ENCODE results near the gene TRIML2. TPM values are rescaled to one million over a fixed set of nuclear protein-coding genes. Genes with fewer than 3 reads are reported as not detected.
"Not testable (repeated sequence)": the region's sequence is repeated elsewhere in the genome, so short reads cannot be mapped to it uniquely, and the experiment has no call there.

The TRIML2 gene
- total RNA-seq, 2 donors from 2014 or later: not detected

DNA sequence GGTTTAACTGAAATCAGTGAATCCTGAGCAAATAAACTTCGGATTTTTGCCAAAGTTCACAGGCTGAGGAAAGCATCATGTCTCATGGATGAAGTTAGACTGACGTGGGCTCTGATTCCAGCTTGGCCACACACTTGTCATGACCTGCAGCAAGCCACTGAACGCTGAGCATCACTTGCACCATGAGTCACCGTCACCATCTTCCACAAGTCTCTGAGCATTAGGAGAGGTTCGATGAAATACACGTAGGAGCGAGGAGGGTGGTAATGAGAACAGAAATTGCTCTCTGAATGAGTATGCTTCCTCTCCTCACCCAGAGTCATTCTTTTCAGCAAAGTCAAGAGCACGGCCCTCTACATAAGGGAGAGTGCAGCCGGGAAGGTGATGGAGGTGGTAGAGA is 3.8 kb upstream of the TRIML2 start:
- H3K36me3 Mint-ChIP-seq: peaks cover 5 to 7% of the 10 kb centered on the region in 2 donors
- no peak overlapping the region for H3K27ac Mint-ChIP-seq
- ATAC-seq (no peak), DNase-seq (ENCODE audit: low spot score in 2 of 2) (no peak)
- peaks cover 16 to 24% of the 10 kb centered on the region in 2 donors for H3K9me3 Mint-ChIP-seq

DNA sequence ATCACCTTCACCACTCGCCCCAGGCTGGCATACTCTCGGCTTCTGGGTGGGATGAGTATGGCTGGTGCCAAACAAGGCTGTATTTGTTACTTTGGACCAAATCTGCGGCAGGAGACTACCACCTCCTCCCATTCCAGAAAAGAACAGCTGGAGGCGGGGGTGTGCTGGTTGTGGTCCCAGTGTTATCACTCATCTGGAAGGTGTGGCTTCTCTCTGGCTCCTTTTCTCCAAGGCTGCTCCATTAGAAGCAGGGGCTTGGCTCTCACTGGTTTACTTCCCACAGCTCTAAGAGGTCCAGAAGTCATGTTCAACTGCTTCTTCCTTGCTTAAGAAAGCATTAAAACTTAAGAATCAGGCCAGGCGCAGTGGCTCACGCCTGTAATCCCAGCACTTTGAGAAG is 2.6 kb upstream of the TRIML2 start:
- H3K27ac Mint-ChIP-seq: no peak overlapping the region
- ATAC-seq: no peak
- H3K36me3 Mint-ChIP-seq: peaks cover 11 to 12% of the 10 kb centered on the region in 2 donors
- no peak for DNase-seq (ENCODE audit: low spot score in 2 of 2)
- peaks cover 20 to 21% of the 10 kb centered on the region in 2 donors for H3K9me3 Mint-ChIP-seq

DNA sequence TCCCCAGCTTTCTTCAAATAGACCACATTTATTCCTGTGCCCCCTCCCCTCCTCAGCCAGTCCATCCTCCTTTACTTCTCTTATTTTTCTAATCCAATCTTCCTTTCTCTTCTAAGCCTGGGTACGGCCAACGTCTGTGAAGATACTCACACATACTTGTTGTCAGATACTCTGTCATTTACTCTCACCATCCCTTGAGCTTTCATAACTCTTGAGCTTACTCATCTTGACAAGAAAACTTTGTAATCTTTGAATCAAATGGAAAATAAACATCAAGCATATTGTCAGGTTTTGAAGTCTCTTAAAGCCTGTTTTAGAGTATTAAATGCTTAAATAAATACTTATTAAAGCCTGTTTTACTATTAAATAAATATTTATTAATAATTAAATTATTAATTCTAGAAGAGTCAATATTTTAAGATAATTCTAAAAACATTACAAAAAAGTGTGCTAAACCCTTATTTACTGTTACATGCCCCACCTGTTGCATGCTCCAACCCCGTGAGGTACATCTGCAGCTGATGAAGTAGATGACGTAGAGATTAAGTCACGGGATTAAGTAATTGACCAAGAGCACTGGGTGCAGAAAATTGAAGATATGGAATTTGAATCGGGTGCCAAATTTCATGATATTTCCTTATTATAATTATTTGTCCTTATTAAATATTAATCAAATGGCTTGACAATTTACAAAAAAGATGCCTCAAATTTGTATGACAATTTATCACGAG is 1.5 kb upstream of the TRIML2 start:
- Mint-ChIP-seq H3K27ac (no peak overlapping the region), H3K9me3 (peaks cover 20 to 21% of the 10 kb centered on the region in 2 donors), H3K36me3 (peaks cover 11 to 12% of the 10 kb centered on the region in 2 donors)
- no peak for DNase-seq (ENCODE audit: low spot score in 2 of 2)
- ATAC-seq: no peak

DNA sequence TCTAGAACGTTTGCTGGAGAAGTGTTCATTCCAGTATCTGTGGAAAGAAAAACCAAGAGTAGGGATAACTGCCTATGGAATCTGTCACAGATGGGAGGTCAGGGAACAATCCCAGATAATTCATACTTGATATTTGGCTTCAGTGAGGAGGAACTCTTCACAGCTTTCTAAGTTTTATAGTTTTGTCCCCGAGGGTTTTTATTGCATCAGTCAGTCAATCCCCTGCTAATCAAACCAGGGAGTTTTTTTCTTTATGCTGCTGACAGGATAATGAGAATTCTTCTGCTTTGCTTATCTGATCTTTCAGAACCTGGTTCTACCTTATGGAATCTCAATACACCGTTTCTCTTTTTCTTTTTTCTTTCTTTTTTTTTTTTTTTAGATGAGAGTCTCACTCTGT is 633 bp upstream of the TRIML2 start:
- ATAC-seq (no peak), DNase-seq (ENCODE audit: low spot score in 2 of 2) (no peak)
- Mint-ChIP-seq H3K27ac (no peak overlapping the region), H3K36me3 (peaks cover 17% of the 10 kb centered on the region in 2 donors), H3K9me3 (peaks cover 19 to 21% of the 10 kb centered on the region in 2 donors)

DNA sequence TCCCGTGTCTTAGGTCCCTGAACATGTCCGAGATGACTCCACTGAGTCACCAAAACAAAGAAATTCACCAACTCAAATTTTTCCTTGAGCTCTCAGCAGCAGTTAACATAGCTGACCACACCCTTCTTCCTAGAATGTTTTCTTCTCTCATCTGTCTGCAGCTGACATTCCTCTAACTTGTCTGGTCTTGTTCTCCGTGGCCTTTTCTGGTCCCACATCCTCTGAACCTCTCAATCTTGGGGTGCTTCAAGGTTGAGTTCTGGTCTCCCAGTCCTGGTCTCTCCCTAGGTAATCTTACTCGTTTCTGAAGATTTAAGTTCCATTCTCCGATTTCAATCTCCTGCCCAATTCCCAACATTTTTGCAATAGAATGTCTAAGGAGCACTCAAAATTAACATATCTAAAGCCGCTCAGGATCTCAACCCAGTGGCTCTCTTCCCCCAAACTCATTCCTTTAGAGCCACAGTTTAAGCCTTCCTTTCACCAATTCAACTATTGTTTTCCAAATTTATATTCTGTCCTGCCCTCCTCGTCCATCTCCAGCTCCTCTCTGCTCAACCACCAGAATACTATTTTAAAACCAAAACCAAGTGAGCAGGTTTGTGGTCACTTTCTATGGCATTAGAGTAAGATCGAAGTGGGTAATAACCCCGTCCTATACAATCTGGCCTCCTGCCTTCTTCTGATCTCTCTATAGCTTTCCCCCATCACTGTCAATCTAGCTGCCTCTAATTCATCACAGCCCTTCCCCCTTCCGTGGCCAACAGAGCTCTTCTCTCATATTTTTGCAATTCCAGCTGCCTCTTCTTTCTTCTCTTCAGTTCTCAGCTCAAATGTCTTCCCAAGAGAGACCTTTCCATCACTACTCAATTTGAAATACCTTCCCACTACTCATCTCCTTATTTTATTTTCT is 1.2 kb downstream of the TRIML2 start:
- Mint-ChIP-seq H3K9me3 (peaks cover 24 to 26% of the 10 kb centered on the region in 2 donors), H3K36me3 (peaks cover 17 to 21% of the 10 kb centered on the region in 2 donors), H3K27ac (no peak overlapping the region)
- ATAC-seq: no peak
- DNase-seq (ENCODE audit: low spot score in 2 of 2): no peak

DNA sequence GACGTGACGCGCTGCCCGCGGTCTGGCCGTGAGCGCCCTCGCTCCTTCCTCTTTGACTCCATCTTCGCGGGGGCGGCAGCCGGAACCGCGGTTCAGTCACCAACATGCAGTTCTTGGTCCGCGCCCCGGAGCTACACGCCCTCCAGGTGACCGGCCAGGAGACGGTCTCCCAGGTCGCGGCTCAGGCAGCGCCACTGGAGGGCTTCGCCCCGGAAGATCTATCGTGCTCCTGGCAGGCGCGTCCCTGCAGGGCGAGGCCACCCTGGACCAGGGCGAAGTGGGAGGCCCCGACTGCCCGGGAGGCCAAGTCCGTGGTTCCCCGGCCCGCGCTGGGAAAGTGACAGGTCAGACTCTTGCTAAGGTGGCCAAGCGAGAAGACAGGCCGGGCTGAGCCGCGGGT is 2.9 kb downstream of the TRIML2 start:
- Mint-ChIP-seq H3K36me3 (peaks cover 17 to 21% of the 10 kb centered on the region in 2 donors), H3K27ac (no peak overlapping the region), H3K9me3 (peaks cover 24 to 26% of the 10 kb centered on the region in 2 donors)
- DNase-seq (ENCODE audit: low spot score in 2 of 2) (no peak), ATAC-seq (no peak)

DNA sequence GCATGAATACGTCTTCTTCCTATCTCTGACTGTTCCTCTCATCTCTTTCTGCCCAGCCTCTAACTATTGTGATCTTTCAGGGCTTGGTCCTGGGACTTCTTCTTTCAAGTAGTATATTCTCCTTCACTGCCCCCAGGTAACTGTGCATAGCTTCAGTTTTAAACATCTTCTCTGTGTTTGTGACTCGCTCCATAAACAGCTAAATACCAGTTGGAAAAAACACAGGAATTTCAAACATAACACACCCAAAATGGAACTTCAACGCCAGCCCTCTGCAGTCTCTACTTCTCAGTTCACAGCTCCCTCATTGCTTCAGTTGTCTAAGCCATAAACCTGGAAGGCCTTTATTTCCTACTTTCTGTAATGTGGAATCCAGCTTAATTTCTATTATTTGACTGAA is 16.6 kb downstream of the TRIML2 start:
- DNase-seq (ENCODE audit: low spot score in 2 of 2): no peak
- Mint-ChIP-seq H3K27ac (no peak overlapping the region), H3K9me3 (peaks cover 21 to 24% of the 10 kb centered on the region in 2 donors), H3K36me3 (peaks cover 7 to 21% of the 10 kb centered on the region in 2 donors)
- no peak for ATAC-seq

DNA sequence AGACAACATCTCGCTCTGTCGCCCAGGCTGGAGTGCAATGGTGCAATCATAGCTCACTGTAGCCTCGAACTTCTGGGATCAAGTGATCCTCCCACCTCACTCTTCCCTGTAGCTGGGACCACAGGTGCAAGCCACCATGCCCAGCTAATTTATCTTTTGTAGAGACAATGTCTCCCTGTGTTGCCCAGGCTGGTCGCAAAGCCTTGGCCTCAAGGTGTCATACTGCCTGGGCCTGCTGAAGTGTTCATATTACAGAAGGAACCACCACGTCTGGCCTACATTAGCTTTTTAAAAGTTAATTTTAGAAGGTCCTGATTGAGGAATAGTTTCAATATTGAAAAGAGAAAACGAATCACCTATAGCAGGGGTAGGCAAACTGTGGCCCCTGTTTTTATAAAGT is 22.5 kb downstream of the TRIML2 start:
- ATAC-seq (no peak), DNase-seq (ENCODE audit: low spot score in 2 of 2) (no peak)
- H3K9me3 Mint-ChIP-seq: peaks cover 31 to 32% of the 10 kb centered on the region in 2 donors
- no peak overlapping the region for H3K27ac Mint-ChIP-seq
- peaks cover 0 to 18% of the 10 kb centered on the region in 2 donors for H3K36me3 Mint-ChIP-seq

DNA sequence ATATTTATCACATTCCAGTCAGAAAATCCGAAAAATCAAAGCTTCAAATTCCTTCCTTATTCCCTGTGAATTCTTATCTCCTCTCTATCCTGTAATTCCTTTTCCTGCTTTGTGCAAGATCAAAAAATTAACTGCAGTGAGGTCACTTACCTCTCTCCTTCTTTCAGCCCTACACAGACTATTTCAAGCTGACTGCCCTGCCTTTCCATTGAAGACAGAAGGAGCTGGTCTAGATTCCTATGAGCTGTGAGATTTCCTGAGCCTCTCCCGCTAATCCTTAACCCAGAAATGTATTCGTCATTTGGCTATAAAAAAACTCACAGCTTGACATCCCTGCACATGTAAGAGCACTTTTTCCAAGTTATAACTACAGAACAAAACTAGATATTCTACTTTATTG is 26.6 kb downstream of the TRIML2 start:
- Mint-ChIP-seq H3K27ac (no peak overlapping the region), H3K9me3 (peaks cover 25 to 29% of the 10 kb centered on the region in 2 donors), H3K36me3 (peaks cover 0 to 11% of the 10 kb centered on the region in 2 donors)
- no peak for DNase-seq (ENCODE audit: low spot score in 2 of 2)
- no peak for ATAC-seq

DNA sequence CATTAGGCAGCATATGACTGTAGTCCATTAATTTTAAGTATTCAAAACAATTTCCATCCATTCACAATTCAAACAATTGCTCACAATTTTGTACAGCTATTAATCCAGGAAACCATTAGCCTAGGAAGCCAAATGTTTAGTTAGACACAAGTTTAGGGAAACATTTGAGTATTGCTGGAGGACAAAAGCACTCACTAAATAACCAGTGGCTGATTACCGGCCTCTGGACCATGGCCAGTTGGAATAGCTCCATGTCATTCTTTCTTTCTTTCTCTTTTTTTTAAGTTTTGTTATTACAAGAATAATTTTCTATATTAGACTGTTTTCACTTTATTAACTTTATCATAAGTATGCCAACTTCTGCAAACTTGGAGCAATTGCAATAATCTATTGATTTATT is 31.3 kb downstream of the TRIML2 start:
- Mint-ChIP-seq H3K36me3 (peaks cover 0 to 10% of the 10 kb centered on the region in 2 donors), H3K9me3 (peaks cover 13 to 21% of the 10 kb centered on the region in 2 donors), H3K27ac (no peak overlapping the region)
- DNase-seq (ENCODE audit: low spot score in 2 of 2): no peak
- no peak for ATAC-seq

DNA sequence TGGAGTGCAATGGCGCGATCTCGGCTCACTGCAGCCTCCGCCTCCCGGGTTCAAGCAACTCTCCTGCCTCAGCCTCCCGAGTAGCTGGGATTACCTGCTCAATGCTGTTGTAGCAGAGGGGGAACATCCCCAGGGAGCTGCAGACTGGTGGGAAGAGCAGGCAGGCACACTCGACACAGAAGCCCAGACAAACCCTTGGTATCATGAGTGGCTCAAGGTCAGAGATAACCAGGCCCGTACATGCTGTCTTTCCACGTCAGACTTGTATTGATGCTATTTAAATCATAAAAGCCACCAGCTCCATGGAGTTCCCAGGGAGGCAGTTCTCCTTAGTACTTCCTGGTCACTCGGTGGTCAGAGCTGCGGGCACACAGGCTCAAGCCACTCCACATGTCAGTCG is 33.2 kb downstream of the TRIML2 start:
- H3K27ac Mint-ChIP-seq: no peak overlapping the region
- peaks cover 7% of the 10 kb centered on the region in 2 donors for H3K9me3 Mint-ChIP-seq
- DNase-seq (ENCODE audit: low spot score in 2 of 2) (no peak), ATAC-seq (no peak)
- H3K36me3 Mint-ChIP-seq: no peaks in the 10 kb centered on the region

DNA sequence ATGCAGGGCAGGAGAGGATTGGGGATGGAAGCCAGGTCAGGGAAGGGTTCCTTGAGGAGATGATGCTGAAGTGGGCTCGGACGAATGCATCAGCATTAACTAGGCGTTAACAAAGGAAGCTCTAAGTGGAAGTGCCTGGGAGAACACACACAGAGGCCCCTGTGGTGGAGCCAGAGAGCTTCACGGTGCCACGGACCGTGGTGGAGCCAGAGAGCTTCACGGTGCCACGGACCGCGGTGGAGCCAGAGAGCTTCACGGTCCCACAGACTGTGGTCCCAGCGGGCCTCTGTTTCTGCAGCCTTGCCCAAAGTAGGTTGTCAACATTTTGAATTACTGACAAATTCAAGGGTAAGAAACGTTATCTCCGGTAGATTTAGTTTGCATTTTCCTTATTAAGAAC is 48.3 kb downstream of the TRIML2 start:
- ATAC-seq: no peak
- H3K36me3 Mint-ChIP-seq: peaks cover 0 to 5% of the 10 kb centered on the region in 2 donors
- H3K27ac Mint-ChIP-seq: no peak overlapping the region
- H3K9me3 Mint-ChIP-seq: peaks cover 0 to 4% of the 10 kb centered on the region in 2 donors
- no peak for DNase-seq (ENCODE audit: low spot score in 2 of 2)

DNA sequence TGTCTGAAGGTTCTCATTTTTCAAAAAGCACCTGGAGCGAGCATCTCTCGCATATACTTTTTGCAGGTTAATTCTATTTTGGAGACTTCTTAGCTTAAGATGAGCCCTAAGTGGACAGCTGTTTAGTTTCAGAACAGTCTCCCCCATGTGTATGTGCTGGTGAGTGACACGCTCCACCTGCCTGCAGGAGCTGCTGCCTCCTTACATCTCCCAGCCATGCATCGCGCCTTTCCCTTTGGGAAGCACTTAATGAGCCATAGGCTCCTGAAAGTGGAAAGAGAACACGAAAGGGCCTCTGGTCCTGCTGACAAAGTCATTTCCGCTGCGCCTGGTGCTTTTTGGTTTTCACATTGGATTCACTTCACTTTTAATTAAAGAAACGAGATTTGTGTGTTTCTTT is 56.1 kb downstream of the TRIML2 start:
- Mint-ChIP-seq H3K36me3 (no peaks in the 10 kb centered on the region), H3K9me3 (peaks cover 8 to 16% of the 10 kb centered on the region in 2 donors), H3K27ac (no peak overlapping the region)
- DNase-seq (ENCODE audit: low spot score in 2 of 2) (no peak), ATAC-seq (no peak)

DNA sequence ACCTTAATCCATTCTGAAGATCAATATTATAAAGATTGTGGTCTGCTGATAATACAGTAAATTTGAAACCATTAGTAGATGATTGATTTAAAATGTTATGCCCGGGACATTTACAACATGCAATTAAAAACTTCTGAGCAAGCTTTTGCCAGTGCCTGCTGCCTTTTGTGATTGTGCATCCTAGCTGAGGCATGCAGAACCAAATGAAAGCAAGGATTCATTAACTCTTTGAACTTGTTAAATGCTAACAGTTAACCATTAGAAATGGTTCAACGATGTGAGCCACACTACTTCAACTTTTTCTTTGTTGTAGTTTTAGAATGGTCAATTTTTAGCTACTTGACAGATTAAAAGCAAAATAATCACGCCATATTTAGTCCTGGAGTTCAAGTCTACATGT is 62.7 kb downstream of the TRIML2 start:
- no peak overlapping the region for H3K27ac Mint-ChIP-seq
- ATAC-seq (no peak), DNase-seq (ENCODE audit: low spot score in 2 of 2) (no peak)
- H3K9me3 Mint-ChIP-seq: peaks cover 0 to 5% of the 10 kb centered on the region in 2 donors
- no peaks in the 10 kb centered on the region for H3K36me3 Mint-ChIP-seq

DNA sequence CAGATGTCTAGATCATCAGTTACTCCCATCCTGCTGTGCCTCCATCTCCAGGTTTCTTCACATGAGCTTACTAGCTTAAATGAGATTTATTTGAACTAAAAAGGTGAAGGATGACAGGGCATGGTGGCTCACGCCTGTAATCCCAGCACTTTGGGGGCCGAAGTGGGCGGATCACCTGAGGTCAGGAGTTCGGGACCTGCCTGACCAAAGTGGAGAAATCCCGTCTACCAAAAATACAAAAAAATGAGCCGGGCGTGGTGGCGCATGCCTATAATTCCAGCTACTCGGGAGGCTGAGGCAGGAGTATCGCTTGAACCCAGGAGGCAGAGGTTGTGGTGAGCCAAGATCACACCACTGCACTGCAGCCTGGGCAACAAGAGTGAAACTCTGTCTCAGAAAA is 63.9 kb downstream of the TRIML2 start:
- not testable (repeated sequence) for DNase-seq (ENCODE audit: low spot score in 2 of 2); H3K36me3 Mint-ChIP-seq; H3K27ac Mint-ChIP-seq; ATAC-seq; H3K9me3 Mint-ChIP-seq

DNA sequence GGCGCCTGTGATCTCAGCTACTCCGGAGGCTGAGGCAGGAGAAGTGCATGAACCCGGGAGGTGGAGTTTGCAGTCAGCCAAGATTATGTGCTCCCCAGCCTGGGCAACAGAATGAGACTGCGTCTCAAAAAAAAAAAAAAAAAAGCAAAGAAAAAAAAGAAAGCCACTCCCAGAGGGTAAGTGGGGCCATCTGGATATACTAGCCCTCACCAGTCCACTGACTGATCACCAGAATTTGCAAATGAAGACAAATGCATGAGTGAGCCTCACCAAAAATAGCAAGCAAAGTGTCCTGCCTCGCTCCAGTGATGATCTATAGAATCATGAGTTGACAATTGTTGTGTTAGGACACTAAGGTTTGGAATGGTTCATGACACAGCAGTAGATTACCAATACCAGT is 66.2 kb downstream of the TRIML2 start:
- DNase-seq (ENCODE audit: low spot score in 2 of 2) (no peak), ATAC-seq (no peak)
- Mint-ChIP-seq H3K27ac (no peak overlapping the region), H3K9me3 (peaks cover 3 to 5% of the 10 kb centered on the region in 2 donors), H3K36me3 (no peaks in the 10 kb centered on the region)

DNA sequence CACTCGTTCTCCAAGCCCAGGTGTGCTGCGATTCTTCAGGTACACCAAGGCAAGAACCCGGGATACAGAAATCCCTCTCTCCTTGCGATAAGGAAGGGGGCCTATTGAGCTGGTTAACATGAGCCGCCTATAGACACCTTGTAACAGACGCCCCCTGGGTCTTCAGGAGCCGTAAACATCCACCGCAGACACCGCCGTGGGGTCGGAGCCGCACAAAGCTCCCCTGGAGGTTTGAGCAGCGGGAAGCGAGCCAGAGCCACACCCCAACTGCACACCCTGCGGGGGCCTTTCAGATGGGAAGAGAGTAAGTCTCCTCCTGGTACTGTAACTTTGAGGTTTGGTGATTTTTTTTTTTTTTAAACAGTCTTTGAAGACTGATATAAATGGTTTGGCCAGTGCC is 67.2 kb downstream of the TRIML2 start:
- Mint-ChIP-seq H3K9me3 (peaks cover 3 to 5% of the 10 kb centered on the region in 2 donors), H3K36me3 (no peaks in the 10 kb centered on the region), H3K27ac (no peak overlapping the region)
- ATAC-seq: no peak
- no peak for DNase-seq (ENCODE audit: low spot score in 2 of 2)

Measured in activated naive CD4-positive, alpha-beta T cell treated with anti-CD3 and anti-CD28 coated beads, Interleukin-2, amount 50 U/mL, for 72 hours (primary cell).